Loucy (cell line): ENCODE data around the gene ATOSA.

Experiments used
- H2AFZ ChIP-seq: fragments of 200-600 bp; sonication (generic); 2 replicates; pipeline ENCODE4 v1.6.0; 2016; ENCODE audit warnings: antibody characterized with exemption, mild to moderate bottlenecking, low read length, moderate library complexity
- H3F3A ChIP-seq: fragments of 200-600 bp; 2 replicates; pipeline ENCODE4 v1.6.0; 2016; ENCODE audit warnings: antibody characterized with exemption, low read depth, mild to moderate bottlenecking
- H3K27me3 ChIP-seq: fragments of 200-600 bp; sonication (generic); 2 replicates; pipeline ENCODE4 v1.6.1; 2014; ENCODE audit warnings: low read length, mild to moderate bottlenecking; ENCODE audit not compliant: insufficient read depth, poor library complexity, severe bottlenecking
- H3K36me3 ChIP-seq: fragments of 200-600 bp; sonication (generic); 2 replicates; pipeline ENCODE4 v1.6.1; 2016; ENCODE audit warnings: low read length; ENCODE audit not compliant: insufficient read depth
- H3K4me1 ChIP-seq: fragments of 200-600 bp; sonication (generic); 2 replicates; pipeline ENCODE4 v1.5.1; 2014; ENCODE audit warnings: low read length, mild to moderate bottlenecking; ENCODE audit not compliant: insufficient read depth, poor library complexity, severe bottlenecking
- H3K4me2 ChIP-seq: fragments of 200-600 bp; sonication (generic); 2 replicates; pipeline ENCODE4 v1.6.0; 2014; ENCODE audit warnings: antibody characterized with exemption, low read length, low read depth, mild to moderate bottlenecking; ENCODE audit not compliant: poor library complexity, severe bottlenecking
- H3K4me3 ChIP-seq: fragments of 200-600 bp; sonication (generic); 2 replicates; pipeline ENCODE4 v1.5.1; 2014; ENCODE audit warnings: low read length, mild to moderate bottlenecking, mixed read lengths; ENCODE audit not compliant: poor library complexity, severe bottlenecking
- H3K79me2 ChIP-seq: fragments of 200-600 bp; sonication (generic); 2 replicates; pipeline ENCODE4 v1.6.1; 2014; ENCODE audit warnings: low read length; ENCODE audit not compliant: insufficient read depth
- H3K9ac ChIP-seq: fragments of 200-600 bp; sonication (generic); 2 replicates; pipeline ENCODE4 v1.6.0; 2014; ENCODE audit warnings: mild to moderate bottlenecking, low read depth, low read length, moderate library complexity; ENCODE audit not compliant: poor library complexity, severe bottlenecking
- H3K9me2 ChIP-seq: fragments of 200-600 bp; sonication (generic); replicated peaks from 2 replicates; pipeline ENCODE4 v1.6.1; 2016; ENCODE audit warnings: low read depth, low read length, mixed read lengths
- H3K9me3 ChIP-seq: fragments of 200-600 bp; sonication (generic); 2 replicates; pipeline ENCODE4 v1.6.1; 2014; ENCODE audit warnings: mild to moderate bottlenecking, antibody characterized with exemption, low read length, low read depth; ENCODE audit not compliant: insufficient read depth
- H4K20me1 ChIP-seq: fragments of 200-600 bp; sonication (generic); 2 replicates; pipeline ENCODE4 v1.6.0; 2014; ENCODE audit warnings: antibody characterized with exemption, low read length, mild to moderate bottlenecking; ENCODE audit not compliant: insufficient read depth, poor library complexity, severe bottlenecking
- EZH2phosphoT487 ChIP-seq: fragments of 200-600 bp; IDR thresholded peaks from 2 replicates; pipeline ENCODE4 v1.6.1; 2018; ENCODE audit warnings: antibody characterized with exemption, mild to moderate bottlenecking, moderate library complexity, borderline replicate concordance
- TF ChIP-seq, protein P1 (sequence below): fragments of 200-600 bp; sonication (generic); conservative IDR thresholded peaks from 2 replicates; pipeline ENCODE4 v1.5.1; 2014; ENCODE audit warnings: mild to moderate bottlenecking, antibody characterized with exemption, low read length

ATOSA gene

DNA sequence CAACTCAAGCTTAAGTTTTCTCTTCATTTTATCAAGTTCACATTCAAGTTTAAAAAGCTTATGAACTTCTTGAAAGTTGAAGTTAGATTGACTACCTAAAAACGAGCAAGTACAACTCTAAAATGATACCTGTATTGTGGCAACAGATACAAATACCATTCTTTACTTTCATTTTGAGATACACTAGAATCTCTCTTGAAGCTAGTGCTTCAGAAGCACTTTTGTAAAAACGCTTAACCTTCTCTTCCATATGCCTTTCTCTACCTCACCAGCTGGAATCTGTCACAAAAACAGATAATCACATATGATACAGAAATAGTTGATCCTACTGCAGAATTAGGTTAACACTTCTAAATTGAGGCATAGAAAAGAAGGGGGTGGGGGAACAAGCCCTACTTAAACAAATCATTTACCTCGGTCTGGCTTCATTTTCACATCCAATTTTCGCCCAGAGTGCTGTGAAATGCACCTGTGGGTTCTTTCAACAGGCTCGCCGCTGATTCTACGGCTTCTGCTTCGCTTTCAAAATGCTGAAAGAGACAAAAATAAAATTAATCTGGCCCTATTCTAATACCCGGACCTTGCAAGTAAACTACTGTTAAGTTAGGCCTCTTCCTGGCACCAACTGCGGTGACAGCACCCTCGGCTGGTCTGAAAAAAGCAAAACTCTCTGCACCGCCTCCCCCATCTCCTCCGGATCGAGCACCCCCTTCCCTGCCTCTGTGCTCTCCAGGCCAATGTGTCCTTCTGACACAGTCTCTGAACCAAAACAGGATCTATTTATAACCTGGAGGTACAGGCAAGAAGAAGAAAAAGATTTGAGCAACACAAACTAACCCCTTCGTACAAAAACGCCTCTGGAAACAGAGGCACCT lies 1.4 kb downstream of the ATOSA start:
- no peaks in the 10 kb centered on the region for H3K9me2 ChIP-seq
- H3K9me3 ChIP-seq: no peaks in the 10 kb centered on the region
- peak overlapping the region; percentile 83 for H3K4me2 ChIP-seq
- H3K27me3 ChIP-seq: no peaks in the 10 kb centered on the region
- H3K9ac ChIP-seq: peak overlapping the region; percentile 81
- TF ChIP-seq, protein P1, sequence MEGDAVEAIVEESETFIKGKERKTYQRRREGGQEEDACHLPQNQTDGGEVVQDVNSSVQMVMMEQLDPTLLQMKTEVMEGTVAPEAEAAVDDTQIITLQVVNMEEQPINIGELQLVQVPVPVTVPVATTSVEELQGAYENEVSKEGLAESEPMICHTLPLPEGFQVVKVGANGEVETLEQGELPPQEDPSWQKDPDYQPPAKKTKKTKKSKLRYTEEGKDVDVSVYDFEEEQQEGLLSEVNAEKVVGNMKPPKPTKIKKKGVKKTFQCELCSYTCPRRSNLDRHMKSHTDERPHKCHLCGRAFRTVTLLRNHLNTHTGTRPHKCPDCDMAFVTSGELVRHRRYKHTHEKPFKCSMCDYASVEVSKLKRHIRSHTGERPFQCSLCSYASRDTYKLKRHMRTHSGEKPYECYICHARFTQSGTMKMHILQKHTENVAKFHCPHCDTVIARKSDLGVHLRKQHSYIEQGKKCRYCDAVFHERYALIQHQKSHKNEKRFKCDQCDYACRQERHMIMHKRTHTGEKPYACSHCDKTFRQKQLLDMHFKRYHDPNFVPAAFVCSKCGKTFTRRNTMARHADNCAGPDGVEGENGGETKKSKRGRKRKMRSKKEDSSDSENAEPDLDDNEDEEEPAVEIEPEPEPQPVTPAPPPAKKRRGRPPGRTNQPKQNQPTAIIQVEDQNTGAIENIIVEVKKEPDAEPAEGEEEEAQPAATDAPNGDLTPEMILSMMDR: peak; percentile 53
- TF ChIP-seq EZH2phosphoT487: no peak
- H3K79me2 ChIP-seq: peaks cover 45% of the 10 kb centered on the region
- no peaks in the 10 kb centered on the region for H3K36me3 ChIP-seq
- H3K4me3 ChIP-seq: peak overlapping the region; percentile 89
- H3F3A ChIP-seq: 0 out of 2 replicates have a peak, but pooled peaks cover 7% of the 10 kb centered on the region
- H4K20me1 ChIP-seq: peaks cover 18% of the 10 kb centered on the region
- peaks cover 41% of the 10 kb centered on the region for H3K4me1 ChIP-seq
- H2AFZ ChIP-seq: peak overlapping the region; percentile 94

DNA sequence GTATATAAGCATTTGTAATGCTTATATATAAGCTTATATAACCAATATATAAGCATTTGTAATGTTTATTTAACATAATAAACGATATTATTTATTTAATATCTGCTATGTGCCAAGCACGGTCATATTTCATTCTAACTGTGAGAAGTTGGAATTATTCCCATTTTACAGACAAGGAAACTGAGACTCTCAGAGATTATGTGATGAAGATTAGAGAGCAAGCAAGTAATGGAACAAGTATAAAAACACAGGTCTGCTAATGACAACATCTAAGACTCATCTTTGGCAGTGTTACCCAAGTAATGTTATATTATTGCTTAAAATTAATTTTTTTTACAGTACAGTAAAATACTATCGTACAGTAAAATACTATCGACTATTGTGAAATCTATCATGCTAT lies 4.4 kb downstream of the ATOSA start:
- H3K4me2 ChIP-seq: peak overlapping the region; percentile 83
- H4K20me1 ChIP-seq: peaks cover 24% of the 10 kb centered on the region
- H3K9me3 ChIP-seq: no peaks in the 10 kb centered on the region
- no peak overlapping the region for H3K9ac ChIP-seq
- no peaks in the 10 kb centered on the region for H3K27me3 ChIP-seq
- 0 out of 2 replicates have a peak, but pooled peaks cover 7% of the 10 kb centered on the region for H3F3A ChIP-seq
- H3K4me3 ChIP-seq: peak overlapping the region; percentile 89
- no peak for TF ChIP-seq EZH2phosphoT487
- TF ChIP-seq, protein P1: no peak
- H3K79me2 ChIP-seq: peaks cover 61% of the 10 kb centered on the region
- peaks cover 4% of the 10 kb centered on the region; the same call in 1 of the 2 replicates for H3K36me3 ChIP-seq
- H3K9me2 ChIP-seq: no peaks in the 10 kb centered on the region
- peaks cover 47% of the 10 kb centered on the region for H3K4me1 ChIP-seq
- no peak overlapping the region for H2AFZ ChIP-seq

DNA sequence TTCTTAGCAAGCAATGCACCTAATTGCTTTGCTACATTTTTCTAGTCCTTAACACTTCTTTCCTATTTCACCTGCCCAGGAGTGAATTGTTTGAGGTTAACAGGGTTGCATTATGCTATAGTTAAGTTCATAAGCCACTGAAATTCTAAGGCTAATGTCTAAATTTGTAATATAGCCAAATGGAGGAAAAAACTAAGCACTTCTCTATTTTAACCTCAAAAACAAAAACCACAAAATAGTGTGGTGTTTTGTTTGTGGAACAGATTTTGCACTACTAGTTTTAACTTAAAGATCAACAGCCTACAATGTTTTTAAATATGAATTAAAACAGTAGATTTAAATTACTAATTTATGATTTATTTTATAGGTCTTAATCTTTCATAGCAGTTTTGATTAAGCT lies 5.5 kb downstream of the ATOSA start:
- TF ChIP-seq, protein P1: no peak
- TF ChIP-seq EZH2phosphoT487: no peak
- Histone ChIP-seq H3K9me2 (no peaks in the 10 kb centered on the region), H2AFZ (no peak overlapping the region), H3F3A (0 out of 2 replicates have a peak, but pooled peaks cover 6% of the 10 kb centered on the region), H3K9me3 (no peaks in the 10 kb centered on the region), H3K9ac (no peak overlapping the region), H3K4me1 (peaks cover 45% of the 10 kb centered on the region), H3K27me3 (no peaks in the 10 kb centered on the region), H3K4me3 (peak overlapping the region; percentile 43), H3K36me3 (peaks cover 7% of the 10 kb centered on the region; the same call in 1 of the 2 replicates), H4K20me1 (peaks cover 24% of the 10 kb centered on the region), H3K79me2 (peaks cover 61% of the 10 kb centered on the region), H3K4me2 (peak overlapping the region; percentile 83)
